Breast epithelium (tissue), 3 donors: ENCODE data around the gene TPSG1.
"Not testable (repeated sequence)": the region's sequence is repeated elsewhere in the genome, so short reads cannot be mapped to it uniquely, and the experiment has no call there.

Experiments used
- CTCF ChIP-seq, 3 donors: fragments of 450-650 bp; IDR thresholded peaks; one replicate each; pipeline ENCODE4 v1.5.1; 2016 to 2017; ENCODE audit warnings: antibody characterized with exemption in 3 of 3, mild to moderate bottlenecking in 3 of 3, moderate library complexity in 3 of 3
- POLR2A ChIP-seq: fragments of 450-650 bp; IDR thresholded peaks from one replicate; pipeline ENCODE4 v1.6.1; 2016; ENCODE audit warnings: antibody characterized with exemption, mild to moderate bottlenecking, moderate library complexity

- TF ChIP-seq CTCF (IDR thresholded peaks at IDR 0.05); POLR2A: not testable (repeated sequence)
These were observed 11.6 kb upstream of the TPSG1 start for GRCh38 chr16:1236659-1237058.
